Prostate gland (tissue), 2 donors: ENCODE measurements around the gene KLHL40.

ENCODE experiments used
- CTCF ChIP-seq, 4 experiments: fragments of 200-600 bp in 2 of 4; fragments of 450-650 bp in 2 of 4; sonication (generic) in 2 of 4; IDR thresholded peaks; 1 replicate in 3 of 4; 2 replicates in 1 of 4; pipeline ENCODE4 v1.5.1; 2016 to 2019; ENCODE audit warnings: antibody characterized with exemption in 4 of 4, mild to moderate bottlenecking in 2 of 4, moderate library complexity in 2 of 4
- POLR2A ChIP-seq: fragments of 450-650 bp; IDR thresholded peaks from one replicate; pipeline ENCODE4 v1.6.1; 2016; ENCODE audit warnings: antibody characterized with exemption, mild to moderate bottlenecking
- POLR2AphosphoS5 ChIP-seq: sonication (generic); formaldehyde crosslinking; IDR thresholded peaks from one replicate; pipeline ENCODE4 v1.6.1; 2017; ENCODE audit warnings: antibody characterized with exemption

GRCh38 chr3:42665050-42665878, 20.1 kb upstream of the KLHL40 start:
- TF ChIP-seq POLR2A, result no peak
- no peak for TF ChIP-seq CTCF (IDR thresholded peaks at IDR 0.05)
- TF ChIP-seq POLR2AphosphoS5, result no peak
